Erythroblast (primary cell): ENCODE results near the gene CHRM2.

Source experiments
- GATA1 ChIP-seq: IDR thresholded peaks from 2 replicates; pipeline ENCODE4 v1.6.1; 2011; ENCODE audit warnings: low read depth, mild to moderate bottlenecking, control low read depth, low read length, moderate library complexity
- POLR2A ChIP-seq: IDR thresholded peaks from 2 replicates; pipeline ENCODE4 v1.6.1; 2011; ENCODE audit warnings: mild to moderate bottlenecking, low read length

DNA sequence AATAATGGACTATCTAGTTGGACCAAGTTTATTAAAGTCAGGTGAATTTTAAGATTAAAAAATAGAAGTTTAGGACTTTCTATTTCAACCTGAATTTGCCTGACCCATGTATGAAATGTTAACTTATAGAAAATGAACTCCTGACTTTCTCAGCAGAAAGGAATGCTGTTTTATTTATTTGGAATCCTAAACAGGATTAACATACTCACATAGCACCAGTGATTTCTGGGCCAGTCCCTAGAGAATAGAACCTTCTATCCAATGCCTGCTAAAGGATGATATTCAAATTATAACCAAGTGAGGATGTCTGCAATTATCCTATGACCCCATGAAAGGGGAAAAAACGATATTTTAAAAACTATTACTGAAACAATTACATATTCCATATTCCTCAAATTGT, 148.8 kb downstream of the CHRM2 start:
- no peak for TF ChIP-seq POLR2A
- no peak for TF ChIP-seq GATA1
